Epithelial cell of esophagus (primary cell): ENCODE measurements around the gene CCSER1.

ENCODE experiments used
- DNase-seq: peaks from one replicate; pipeline ENCODE4 v3.0.0; 2010; ENCODE audit warnings: low read depth
- H3K4me3 ChIP-seq: 2 replicates; pipeline ENCODE4 v1.5.1; 2011; ENCODE audit warnings: mild to moderate bottlenecking, low read length, control low read depth
- CTCF ChIP-seq: IDR thresholded peaks from 2 replicates; pipeline ENCODE4 v1.5.1; 2011; ENCODE audit warnings: low read depth, mild to moderate bottlenecking, low read length, control low read depth, inconsistent platforms; ENCODE audit not compliant: insufficient read depth; ENCODE audit errors: missing control alignments

The CCSER1 gene

GRCh38 chr4:91222014-91222413 lies 1094.8 kb downstream of the CCSER1 start:
- no peak overlapping the region for H3K4me3 ChIP-seq
- DNase-seq = no peak
- no peak for TF ChIP-seq CTCF

- no peak overlapping the region for H3K4me3 ChIP-seq
- TF ChIP-seq CTCF = no peak
- DNase-seq = no peak
Measured at GRCh38 chr4:91226867-91227266, 1099.7 kb downstream of the CCSER1 start.

- peak; percentile 24 for DNase-seq
Measured at GRCh38 chr4:91228659-91229058, 1101.5 kb downstream of the CCSER1 start.

GRCh38 chr4:91233164-91233563 lies 1106.0 kb downstream of the CCSER1 start:
- no peak overlapping the region for H3K4me3 ChIP-seq
- DNase-seq = no peak
- TF ChIP-seq CTCF = no peak

More at GRCh38 chr4:91228659-91229058, 1101.5 kb downstream of the CCSER1 start:
- no peak overlapping the region for H3K4me3 ChIP-seq
- TF ChIP-seq CTCF = no peak

- no peak overlapping the region for H3K4me3 ChIP-seq
- peak; percentile 16 for DNase-seq
- no peak for TF ChIP-seq CTCF
Measured at GRCh38 chr4:91243132-91243531, 1115.9 kb downstream of the CCSER1 start.

- DNase-seq = peak; percentile 1
- H3K4me3 ChIP-seq = no peak overlapping the region
- TF ChIP-seq CTCF = no peak
Measured at GRCh38 chr4:91256043-91256442, 1128.8 kb downstream of the CCSER1 start.

- no peak for DNase-seq
- no peak overlapping the region for H3K4me3 ChIP-seq
- no peak for TF ChIP-seq CTCF
Measured at GRCh38 chr4:91256751-91257150, 1129.6 kb downstream of the CCSER1 start.
